GM19452 (cell line): Measurements from ENCODE around the gene CD248.
A peak's percentile ranks its signal among the peaks of the same experiment; 100 is the strongest.
"Not testable (repeated sequence)": the region's sequence is repeated elsewhere in the genome, so short reads cannot be mapped to it uniquely, and the experiment has no call there.

Experiments
- ATAC-seq: cut with Tn5 transposase; IDR thresholded peaks from one replicate; pipeline ENCODE4 v1.9.1; 2021; ENCODE audit not compliant: unreplicated experiment

The CD248 gene

DNA sequence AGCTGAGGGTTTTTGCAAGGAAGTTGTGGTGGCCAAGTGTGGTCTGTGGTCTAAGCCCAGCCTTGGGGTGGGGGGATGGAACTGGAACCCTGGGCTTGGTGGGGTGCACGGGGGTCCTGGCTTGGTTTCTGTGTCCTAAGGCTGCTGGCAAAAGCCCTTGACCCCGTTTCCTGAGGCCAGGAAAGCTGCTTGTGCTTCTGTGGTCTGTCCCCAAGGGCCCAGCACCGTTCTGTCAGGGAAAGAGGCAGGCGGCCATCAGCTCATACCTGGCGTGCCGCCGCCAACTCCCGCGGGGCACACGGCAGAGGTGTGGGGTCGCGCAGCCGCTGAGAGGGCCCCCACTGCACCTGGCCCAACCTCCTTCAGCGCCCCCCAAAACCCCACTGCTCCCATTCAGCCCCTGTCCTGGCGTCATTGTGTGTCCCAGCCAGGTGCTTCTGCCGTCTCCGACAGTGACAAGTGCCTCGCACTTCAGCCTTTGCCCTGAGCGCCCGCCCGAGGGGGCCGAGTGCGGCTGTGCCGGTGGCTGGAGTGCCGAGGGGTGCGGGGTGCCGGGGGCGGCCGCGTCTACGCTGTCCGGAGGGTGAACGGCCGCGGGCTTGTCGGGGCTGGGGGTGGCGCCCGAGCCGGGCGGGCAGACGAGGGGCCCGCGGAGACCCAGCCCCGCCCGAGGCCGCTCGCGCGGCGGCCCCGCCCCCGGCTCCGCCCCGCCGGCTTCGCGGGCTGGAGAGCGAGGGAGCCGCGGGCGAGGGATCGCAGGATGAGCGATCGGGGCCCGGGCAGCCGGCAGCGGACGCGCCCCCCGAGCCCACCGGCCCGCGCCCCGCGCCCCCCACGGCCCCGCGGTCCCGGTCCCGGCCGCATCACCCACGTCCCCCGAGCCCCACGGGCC is 39.1 kb downstream of the CD248 start, which contains the start of gene CNIH2:
Gene CNIH2 (plus strand): TSS at position 705 of the 892 bp plus-strand sequence. CDS start 282 bp downstream, outside the sequence.
- no peak for ATAC-seq

DNA sequence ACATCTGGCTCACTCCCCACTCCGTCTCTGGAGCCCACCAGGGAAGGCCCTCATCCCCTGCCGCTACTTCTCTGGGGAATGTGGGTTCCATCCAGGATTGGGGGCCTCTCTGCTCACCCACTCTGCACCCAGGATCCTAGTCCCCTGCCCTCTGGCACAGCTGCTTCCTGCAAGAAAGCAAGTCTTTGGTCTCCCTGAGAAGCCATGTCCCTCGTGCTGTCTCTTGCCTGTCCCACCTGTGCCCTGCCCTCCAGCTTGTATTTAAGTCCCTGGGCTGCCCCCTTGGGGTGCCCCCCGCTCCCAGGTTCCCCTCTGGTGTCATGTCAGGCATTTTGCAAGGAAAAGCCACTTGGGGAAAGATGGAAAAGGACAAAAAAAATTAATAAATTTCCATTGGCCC is 39.8 kb downstream of the CD248 start:
- ATAC-seq, result not testable (repeated sequence)

DNA sequence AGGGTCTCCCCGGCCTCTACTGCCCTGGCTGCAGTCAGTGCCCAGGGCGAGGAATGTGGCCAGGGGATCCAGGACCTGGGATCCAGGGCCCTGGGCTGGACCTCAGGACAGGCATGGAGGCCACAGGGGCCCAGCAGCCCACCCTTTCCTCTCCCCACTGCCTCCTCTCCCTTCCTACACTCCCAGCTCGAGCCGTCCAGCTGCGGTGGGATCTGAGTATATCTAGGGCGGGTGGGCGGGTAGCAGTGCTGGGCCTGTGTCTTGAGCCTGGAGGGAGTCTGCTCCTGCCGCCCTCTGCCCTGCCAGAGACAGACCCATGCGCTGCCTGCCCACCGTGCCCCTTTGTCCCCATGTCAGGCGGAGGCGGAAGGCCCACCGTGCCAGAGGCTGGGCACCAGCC is 40.2 kb downstream of the CD248 start:
- ATAC-seq, result not testable (repeated sequence)

DNA sequence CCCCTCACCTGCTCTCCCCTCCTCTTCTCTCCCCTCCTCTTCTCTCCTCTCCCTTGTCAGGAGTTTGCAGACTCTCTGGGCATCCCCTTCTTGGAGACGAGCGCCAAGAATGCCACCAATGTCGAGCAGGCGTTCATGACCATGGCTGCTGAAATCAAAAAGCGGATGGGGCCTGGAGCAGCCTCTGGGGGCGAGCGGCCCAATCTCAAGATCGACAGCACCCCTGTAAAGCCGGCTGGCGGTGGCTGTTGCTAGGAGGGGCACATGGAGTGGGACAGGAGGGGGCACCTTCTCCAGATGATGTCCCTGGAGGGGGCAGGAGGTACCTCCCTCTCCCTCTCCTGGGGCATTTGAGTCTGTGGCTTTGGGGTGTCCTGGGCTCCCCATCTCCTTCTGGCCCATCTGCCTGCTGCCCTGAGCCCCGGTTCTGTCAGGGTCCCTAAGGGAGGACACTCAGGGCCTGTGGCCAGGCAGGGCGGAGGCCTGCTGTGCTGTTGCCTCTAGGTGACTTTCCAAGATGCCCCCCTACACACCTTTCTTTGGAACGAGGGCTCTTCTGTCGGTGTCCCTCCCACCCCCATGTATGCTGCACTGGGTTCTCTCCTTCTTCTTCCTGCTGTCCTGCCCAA is 40.7 kb downstream of the CD248 start:
- no peak for ATAC-seq

DNA sequence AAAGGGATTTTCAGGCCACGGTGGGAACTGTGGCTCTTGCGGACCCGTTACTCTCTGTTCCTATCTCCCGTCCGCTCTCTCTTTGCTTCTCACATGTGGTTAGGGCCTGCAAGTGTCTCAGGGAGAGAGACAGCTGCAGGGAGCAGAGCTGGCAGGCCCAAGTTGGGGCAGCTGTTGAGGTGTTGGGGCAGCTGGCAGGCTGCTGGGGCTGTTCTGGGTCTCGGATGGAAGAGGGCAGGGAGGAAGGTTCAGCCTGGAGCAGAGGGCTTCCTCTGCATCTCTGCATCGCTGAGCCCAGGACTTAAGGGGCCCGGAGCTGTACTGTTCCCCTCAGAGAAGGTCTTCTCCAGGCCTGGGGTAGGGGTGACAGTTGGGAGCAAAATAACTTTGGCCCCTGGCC is 41.4 kb downstream of the CD248 start:
- no peak for ATAC-seq

DNA sequence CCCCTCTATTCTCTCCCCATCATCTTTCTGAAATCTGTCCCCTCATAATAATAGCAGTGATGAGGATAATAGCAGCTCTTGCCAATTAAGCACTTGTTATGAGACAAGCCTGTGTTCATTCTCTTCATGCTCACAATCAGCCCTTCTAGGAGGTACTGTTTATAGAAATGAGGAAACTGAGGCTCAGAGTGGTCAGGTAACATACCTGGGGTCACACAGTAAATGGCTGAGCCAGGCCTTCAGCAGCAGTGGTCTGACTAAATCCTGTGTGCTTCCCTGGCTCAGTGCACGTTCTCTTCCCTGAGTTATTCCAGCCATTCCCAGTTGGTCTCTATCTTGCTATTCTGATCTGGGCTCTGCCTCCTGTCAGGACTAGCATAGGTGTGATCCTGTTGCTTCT is 42.6 kb downstream of the CD248 start:
- ATAC-seq, result no peak

DNA sequence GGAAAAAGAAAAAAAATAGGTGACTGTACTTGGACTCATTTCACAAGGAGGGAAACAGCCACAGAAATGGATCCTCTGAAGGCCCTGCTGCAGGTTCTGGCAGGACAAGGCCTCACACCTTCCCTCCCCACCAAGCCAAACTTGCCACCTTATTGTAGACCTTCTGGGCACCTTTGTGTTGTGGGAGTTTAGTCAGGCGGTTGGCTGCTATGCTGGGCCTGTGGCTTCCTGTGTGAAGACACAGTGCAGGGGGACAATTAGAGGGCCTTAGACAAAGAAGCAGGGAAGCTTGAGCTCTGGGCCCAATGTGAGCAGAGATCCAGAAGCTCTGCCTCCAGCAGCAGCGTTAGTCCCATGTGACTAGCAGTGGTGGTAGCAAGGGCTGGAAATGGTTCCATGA is 44.2 kb downstream of the CD248 start:
- ATAC-seq, result no peak

DNA sequence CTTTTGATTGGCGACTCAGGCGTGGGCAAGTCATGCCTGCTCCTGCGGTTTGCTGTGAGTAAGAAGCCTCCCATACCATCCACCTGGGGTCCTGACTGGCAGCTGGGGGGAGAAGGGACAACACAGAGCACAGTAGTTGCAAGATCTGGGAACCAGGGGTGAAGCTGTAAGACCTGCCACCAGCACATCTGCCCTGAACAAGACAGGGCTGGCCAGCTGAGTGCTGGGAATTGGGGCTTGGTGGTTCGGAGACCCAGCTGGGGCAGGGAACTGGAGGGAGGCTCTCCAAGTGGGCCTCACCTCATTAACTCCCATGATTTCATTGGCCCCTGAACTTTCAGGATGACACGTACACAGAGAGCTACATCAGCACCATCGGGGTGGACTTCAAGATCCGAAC is 45.0 kb downstream of the CD248 start:
- ATAC-seq, result no peak

DNA sequence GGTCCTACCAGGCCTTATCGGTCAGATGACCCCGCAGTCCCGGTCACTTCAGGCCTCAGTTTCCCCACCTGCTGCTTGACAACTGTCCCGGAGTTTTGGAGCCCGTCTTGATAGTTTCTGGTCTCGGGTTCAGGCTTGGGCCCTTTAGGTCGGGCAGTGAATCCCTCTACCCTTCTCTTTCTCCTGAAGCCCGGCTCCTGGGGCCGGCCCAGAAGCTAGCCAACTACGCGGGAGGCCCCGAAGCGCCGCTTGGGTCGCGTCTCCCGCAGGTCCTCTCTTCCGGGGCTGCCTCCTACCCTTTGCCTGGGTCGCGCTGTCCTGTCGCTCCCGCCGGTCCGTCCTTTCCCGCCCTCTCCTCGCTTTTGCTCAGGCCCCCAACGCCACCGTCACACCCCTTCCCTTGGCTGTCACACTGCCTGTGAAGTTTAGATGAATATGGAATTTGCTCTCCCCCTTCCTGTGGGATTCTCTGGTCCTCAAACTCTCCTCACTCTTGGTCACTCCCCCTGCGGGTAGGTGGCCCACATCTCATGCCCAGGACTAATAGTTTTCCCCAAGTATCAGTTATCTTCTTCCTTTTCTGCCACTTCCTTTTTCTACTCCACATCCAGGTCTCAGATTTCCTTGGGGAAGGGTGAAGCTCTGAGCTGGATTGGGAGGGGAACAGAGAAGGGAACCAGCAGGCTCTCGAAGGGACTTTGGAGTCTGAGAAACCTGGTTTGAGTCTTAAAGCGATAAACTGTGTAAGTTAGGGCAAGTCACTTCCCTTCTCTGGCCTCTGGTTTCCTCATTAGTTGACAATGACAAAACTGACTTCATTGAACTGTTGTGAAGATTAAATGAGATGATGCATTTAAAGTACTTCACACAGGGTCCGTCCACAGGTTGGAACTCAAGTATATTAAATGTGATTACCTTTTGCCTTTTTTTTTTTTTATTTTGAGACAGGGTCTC is 47.6 kb downstream of the CD248 start:
- ATAC-seq, result no peak

DNA sequence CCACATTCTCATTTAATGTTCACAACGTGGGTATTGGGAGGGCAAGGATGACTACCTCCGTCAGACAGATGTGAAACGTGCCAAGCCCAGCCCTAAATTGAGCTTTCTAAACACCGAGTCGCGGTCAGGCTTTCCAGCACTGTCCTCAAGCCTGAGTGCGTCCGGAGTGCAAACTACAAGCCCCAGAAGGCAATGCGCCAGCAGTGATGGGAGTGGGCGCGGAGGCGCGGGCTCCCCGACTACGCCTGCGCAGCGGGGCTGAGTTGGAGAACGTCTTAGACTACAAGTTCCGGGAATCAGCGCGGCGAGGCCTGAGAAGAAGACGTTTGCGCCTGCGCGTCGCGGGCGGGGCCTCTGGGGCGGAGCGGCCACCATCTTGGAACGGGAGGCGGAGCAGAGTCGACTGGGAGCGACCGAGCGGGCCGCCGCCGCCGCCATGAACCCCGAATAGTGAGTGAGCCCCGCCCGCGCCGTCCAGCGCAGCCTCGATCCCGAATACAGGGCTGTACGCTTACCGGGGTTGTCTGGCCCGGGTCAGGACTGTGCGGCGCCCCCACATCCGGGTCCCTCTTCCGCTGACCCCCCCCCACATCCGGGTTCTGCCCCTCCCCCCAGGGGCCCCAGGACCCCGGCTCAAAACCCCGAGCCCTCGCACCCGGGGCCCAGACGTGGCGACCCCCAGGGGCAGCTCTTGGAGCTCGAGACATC is 48.4 kb downstream of the CD248 start, which contains the start of gene RAB1B:
Gene RAB1B (plus strand): TSS at position 396 of the 708 bp plus-strand sequence. CDS start 41 bp downstream, at position 437.
- peak; percentile 82 for ATAC-seq

DNA sequence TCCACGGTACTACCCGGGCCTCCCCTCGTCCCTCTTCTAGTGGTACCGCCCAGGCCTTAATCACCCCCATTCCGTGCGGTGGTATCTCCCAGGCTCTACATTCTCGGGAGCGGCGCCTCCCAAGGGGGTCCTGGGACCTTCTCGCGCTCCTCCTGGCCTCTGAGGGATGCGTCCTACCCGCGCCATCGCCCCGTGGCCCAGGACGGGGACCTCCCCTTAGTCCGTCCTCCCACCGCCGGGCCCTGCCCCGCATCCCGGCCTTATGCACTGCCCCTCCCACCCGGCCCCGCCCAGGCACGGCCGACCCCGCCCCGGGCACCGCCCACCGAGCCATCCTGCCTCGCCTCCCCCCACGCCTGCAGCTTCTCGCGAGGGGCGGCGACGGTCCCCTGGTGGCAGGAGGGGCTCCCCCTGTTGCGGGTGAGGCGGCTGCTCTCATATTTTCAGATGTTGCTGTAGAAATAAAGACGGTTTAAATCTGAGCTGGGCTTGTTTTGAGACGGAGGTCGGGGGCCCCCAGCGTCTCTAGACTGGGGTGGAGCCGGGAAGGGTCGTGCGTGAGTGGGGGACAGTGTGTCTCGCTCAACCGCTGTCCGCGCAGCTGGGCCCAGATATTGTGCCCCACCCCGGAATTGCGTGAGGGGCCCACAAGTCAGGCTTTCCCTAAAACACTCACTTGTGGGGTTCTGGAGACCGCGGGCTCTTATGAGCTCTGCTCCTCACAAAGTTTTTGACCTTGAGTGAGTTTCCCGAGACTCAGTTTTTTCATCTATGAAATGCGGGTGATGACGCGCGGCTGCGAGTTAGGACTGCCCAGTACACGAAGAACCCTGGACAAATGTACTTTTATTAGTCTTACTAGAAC is 49.2 kb downstream of the CD248 start:
- peak; percentile 30 for ATAC-seq

DNA sequence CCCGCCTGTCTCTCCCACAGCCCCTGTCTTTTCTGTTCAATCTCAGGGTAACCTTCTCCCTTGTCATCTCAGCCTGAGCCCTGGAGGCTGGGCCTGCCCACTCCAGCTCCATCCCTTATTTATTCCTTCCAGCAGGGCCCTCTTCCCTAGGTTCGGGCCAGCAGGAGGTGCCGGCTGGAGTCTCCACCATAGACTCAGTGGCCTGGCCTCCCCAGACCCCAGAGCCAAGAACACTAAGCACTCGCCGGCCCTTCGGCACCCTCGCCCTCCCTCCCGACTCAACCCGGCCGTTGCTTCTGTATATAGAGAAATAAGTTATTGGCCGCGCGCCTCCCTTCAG is 49.8 kb downstream of the CD248 start:
- no peak for ATAC-seq

DNA sequence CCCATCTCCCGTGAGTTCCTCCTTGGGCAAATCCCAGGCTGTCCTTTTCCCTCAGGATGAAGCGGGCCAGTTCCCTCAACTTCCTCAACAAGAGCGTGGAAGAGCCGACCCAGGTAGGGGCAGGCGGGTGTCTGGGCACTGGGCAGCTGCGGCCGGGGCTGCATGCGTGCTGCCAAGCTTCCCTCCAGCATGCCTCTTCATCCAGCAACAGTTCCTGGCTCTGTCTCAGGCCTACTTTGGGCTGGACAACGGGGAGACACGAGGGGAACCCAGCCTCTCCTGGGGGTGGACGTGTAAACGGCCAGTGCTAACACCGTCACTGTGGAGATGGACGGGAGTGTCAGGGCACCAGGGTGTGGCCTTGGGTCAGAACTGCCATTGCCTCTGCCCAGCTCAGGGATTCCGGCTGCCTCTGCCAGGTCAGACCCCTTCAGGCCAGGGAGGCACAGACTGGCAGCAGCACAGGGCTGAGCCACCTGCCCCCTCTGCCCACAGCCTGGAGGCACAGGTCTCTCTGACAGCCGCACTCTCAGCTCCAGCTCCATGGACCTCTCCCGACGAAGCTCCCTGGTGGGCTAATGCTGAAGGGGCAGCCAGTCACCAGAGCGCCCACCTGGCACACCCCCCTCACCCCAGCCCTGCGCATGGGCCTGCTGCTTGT is 50.3 kb downstream of the CD248 start:
- ATAC-seq, result no peak

DNA sequence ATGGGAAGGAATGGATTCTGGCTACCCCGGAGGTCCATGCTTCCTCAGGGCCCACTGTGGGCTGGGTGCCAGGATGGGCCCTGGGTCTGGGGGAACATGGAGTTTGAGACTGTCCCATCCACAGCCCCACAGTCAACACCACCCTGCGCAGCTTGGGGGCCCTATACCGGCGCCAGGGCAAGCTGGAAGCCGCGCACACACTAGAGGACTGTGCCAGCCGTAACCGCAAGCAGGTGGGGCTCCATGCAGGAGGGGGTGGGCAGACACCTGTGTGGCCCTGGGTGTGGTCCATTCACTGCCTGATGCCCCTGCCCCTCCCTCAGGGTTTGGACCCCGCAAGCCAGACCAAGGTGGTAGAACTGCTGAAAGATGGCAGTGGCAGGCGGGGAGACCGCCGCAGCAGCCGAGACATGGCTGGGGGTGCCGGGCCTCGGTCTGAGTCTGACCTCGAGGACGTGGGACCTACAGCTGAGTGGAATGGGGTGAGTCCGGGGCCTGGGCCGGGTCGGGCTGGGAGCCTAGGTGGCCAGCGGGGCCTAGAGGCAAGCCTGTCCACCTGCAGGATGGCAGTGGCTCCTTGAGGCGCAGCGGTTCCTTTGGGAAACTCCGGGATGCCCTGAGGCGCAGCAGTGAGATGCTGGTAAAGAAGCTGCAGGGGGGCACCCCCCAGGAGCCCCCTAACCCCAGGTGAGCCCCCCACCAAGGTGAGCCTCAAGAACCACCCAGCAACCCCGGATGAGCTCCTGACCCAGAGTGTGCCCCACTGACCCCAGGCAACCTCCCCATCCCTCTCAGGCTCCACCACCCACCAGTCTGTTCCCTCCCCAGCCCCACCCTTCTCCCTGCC is 51.1 kb downstream of the CD248 start:
- ATAC-seq, result no peak

DNA sequence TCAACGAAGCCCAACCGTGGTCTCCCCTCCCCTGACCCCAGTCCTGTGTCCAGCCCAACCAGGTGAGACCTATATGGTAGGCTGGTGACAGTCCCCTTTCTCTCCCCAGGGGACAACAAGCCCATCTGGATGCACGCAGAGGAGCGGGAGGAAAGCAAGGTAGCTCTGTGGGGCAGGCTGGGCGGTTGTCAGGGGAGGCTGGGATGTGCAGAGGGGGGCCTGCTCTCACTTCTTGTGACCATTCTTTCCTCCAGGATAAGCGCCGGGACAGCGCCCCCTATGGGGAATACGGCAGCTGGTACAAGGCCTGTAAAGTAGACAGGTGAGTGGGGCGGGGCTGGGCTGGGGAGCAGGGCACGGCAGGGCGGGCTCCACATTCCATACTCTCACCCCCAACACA is 51.9 kb downstream of the CD248 start:
- no peak for ATAC-seq
